Skeletal muscle tissue (tissue), 4 donors: Measurements from ENCODE around the gene CD101. TPM values are rescaled to one million over a fixed set of nuclear protein-coding genes. Genes with fewer than 3 reads are reported as not detected.

Source experiments
- H3K27ac ChIP-seq: one replicate; pipeline ENCODE4 v1.7.0; 2013; ENCODE audit warnings: mild to moderate bottlenecking, low read depth, low read length, inconsistent platforms
- H3K27me3 ChIP-seq, 3 donors: one replicate each; pipeline ENCODE4 v1.7.0; 2013; ENCODE audit warnings: low read length in 3 of 3; ENCODE audit not compliant: control insufficient read depth in 3 of 3, insufficient read depth in 3 of 3
- H3K36me3 ChIP-seq, 3 donors: one replicate each; pipeline ENCODE4 v1.7.0; 2013; ENCODE audit warnings: low read length in 3 of 3; ENCODE audit not compliant: control insufficient read depth in 3 of 3, insufficient read depth in 3 of 3
- H3K4me1 ChIP-seq, 3 donors: one replicate each; pipeline ENCODE4 v1.7.0; 2013; ENCODE audit warnings: low read length in 3 of 3, mild to moderate bottlenecking in 3 of 3; ENCODE audit not compliant: control insufficient read depth in 3 of 3, insufficient read depth in 3 of 3
- H3K4me3 ChIP-seq, 3 donors: one replicate each; pipeline ENCODE4 v1.7.0; 2013; ENCODE audit warnings: low read length in 3 of 3
- H3K9ac ChIP-seq, 3 donors: one replicate each; pipeline ENCODE4 v1.7.0; 2013; ENCODE audit warnings: low read length in 3 of 3, mild to moderate bottlenecking in 3 of 3, moderate library complexity in 2 of 3, low read depth in 1 of 3
- H3K9me3 ChIP-seq, 3 donors: one replicate each; pipeline ENCODE4 v1.7.0; 2013; ENCODE audit warnings: low read length in 3 of 3; ENCODE audit not compliant: control insufficient read depth in 3 of 3
- total RNA-seq: library from RNA; depleted of rRNA; stranded (reverse); fragments of >200 nt; gene quantifications from one replicate; pipeline ENCODE4 v1.2.3, GENCODE V29; 2014
- donor health status: Osteomylitis.

CD101 gene, protein sequence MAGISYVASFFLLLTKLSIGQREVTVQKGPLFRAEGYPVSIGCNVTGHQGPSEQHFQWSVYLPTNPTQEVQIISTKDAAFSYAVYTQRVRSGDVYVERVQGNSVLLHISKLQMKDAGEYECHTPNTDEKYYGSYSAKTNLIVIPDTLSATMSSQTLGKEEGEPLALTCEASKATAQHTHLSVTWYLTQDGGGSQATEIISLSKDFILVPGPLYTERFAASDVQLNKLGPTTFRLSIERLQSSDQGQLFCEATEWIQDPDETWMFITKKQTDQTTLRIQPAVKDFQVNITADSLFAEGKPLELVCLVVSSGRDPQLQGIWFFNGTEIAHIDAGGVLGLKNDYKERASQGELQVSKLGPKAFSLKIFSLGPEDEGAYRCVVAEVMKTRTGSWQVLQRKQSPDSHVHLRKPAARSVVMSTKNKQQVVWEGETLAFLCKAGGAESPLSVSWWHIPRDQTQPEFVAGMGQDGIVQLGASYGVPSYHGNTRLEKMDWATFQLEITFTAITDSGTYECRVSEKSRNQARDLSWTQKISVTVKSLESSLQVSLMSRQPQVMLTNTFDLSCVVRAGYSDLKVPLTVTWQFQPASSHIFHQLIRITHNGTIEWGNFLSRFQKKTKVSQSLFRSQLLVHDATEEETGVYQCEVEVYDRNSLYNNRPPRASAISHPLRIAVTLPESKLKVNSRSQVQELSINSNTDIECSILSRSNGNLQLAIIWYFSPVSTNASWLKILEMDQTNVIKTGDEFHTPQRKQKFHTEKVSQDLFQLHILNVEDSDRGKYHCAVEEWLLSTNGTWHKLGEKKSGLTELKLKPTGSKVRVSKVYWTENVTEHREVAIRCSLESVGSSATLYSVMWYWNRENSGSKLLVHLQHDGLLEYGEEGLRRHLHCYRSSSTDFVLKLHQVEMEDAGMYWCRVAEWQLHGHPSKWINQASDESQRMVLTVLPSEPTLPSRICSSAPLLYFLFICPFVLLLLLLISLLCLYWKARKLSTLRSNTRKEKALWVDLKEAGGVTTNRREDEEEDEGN
- total RNA-seq, result 2.1 TPM

- Histone ChIP-seq H3K36me3 (no peaks in the 10 kb centered on the region), H3K4me1 (no peaks in the 10 kb centered on the region), H3K4me3 (no peak within 1 kb of the TSS), H3K9me3 (no peaks in the 10 kb centered on the region), H3K27ac (no peak within 1 kb of the TSS), H3K9ac (no peak within 1 kb of the TSS), H3K27me3 (no peaks in the 10 kb centered on the region)
Observed at GRCh38 chr1:117001254-117001927, at the start of gene CD101. TSS of gene CD101 (plus strand) at chr1:117001760. CDS start at chr1:117001818, 58 bp downstream.

DNA sequence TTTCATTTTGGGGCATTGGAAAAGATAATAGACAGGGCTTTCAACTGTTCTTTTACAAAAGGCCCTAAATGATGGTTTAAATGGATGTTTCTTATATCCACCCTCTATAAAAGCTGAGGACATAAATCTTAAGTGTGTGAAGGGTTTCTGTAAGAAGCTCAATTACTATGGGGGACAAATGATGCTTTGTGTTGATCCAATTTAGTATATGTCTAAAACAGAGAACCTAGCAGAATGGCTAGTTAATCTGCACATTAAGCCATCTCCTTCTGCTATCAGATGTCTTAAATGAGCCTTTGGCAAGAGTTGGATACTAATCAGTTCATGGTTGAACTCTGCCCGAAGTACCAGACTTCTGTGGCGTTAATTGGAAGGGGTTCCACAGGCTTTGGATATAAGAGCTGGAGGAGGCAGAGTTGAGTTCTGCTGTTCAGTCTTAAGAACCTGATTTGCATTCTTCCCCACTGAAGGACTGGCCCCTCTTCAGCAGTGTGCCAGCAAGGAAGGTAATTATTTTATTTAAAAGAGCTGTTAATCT lies 48.8 kb upstream of the CD101 start:
- Histone ChIP-seq H3K9ac (no peak overlapping the region), H3K4me3 (no peak overlapping the region), H3K36me3 (peaks cover 0 to 8% (median 0%) of the 10 kb centered on the region in 3 donors), H3K9me3 (no peaks in the 10 kb centered on the region), H3K4me1 (peaks cover 5 to 25% (median 12%) of the 10 kb centered on the region in 3 donors), H3K27me3 (no peaks in the 10 kb centered on the region), H3K27ac (no peak overlapping the region)

GRCh38 chr1:116954440-116954839 lies 47.1 kb upstream of the CD101 start:
- H3K27me3 ChIP-seq, result no peaks in the 10 kb centered on the region
- peaks cover 5 to 11% (median 8%) of the 10 kb centered on the region in 3 donors for H3K4me1 ChIP-seq
- H3K9ac ChIP-seq, result no peak overlapping the region
- H3K36me3 ChIP-seq, result peaks cover 0 to 5% (median 0%) of the 10 kb centered on the region in 3 donors
- no peak overlapping the region for H3K4me3 ChIP-seq
- H3K27ac ChIP-seq, result no peak overlapping the region
- no peaks in the 10 kb centered on the region for H3K9me3 ChIP-seq

GRCh38 chr1:116956378-116956777 lies 45.2 kb upstream of the CD101 start:
- Histone ChIP-seq H3K36me3 (peaks cover 0 to 3% (median 2%) of the 10 kb centered on the region in 3 donors), H3K4me1 (peaks cover 0 to 5% (median 4%) of the 10 kb centered on the region in 3 donors), H3K4me3 (no peak overlapping the region), H3K9me3 (no peaks in the 10 kb centered on the region), H3K27ac (no peak overlapping the region), H3K9ac (no peak overlapping the region), H3K27me3 (no peaks in the 10 kb centered on the region)

DNA sequence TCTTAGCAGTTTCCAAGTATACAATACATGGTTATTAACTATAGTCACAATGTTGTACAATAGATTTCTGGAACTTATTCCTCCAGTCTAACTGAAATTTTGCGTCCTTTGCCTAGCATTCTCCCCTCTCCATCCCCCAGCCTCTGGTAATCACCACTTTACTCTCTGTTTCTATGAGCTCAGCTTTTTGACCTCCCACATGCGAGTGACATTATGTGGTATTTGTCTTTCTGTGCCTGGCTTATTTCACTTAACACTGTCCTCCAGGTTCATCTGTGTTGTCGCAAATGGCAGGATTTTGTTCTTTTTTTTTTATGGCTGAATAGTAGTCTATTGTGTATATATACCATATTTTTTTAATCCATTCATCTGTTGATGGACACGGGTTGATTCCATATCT lies 43.9 kb upstream of the CD101 start:
- H3K9me3 ChIP-seq, result no peaks in the 10 kb centered on the region
- no peak overlapping the region for H3K27ac ChIP-seq
- no peak overlapping the region for H3K4me3 ChIP-seq
- peaks cover 0 to 5% (median 4%) of the 10 kb centered on the region in 3 donors for H3K4me1 ChIP-seq
- H3K36me3 ChIP-seq, result peaks cover 0 to 10% (median 2%) of the 10 kb centered on the region in 3 donors
- no peaks in the 10 kb centered on the region for H3K27me3 ChIP-seq
- H3K9ac ChIP-seq, result no peak overlapping the region

DNA sequence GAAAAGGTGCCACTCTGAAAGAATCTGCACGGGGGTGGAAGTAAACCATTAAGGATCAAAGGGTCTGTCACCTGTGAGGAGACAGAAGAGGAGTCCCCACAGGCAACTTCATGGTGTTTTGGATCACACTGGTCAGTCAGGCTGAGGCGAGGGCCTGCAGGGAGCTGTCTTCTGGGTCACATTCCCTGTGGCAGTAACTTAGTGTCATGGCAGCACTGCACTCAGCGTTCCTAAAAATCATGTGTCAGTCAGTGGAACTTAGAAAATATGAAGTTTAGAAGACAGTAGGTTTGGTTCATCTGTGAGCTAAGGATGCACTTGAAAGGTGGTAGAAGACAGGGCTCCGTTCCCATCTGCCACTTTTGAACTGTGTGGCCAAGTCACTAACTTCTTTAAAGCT lies 43.5 kb upstream of the CD101 start:
- no peak overlapping the region for H3K27ac ChIP-seq
- H3K4me1 ChIP-seq, result peaks cover 0 to 5% (median 4%) of the 10 kb centered on the region in 3 donors
- H3K9ac ChIP-seq, result no peak overlapping the region
- H3K36me3 ChIP-seq, result peaks cover 0 to 12% (median 2%) of the 10 kb centered on the region in 3 donors
- no peaks in the 10 kb centered on the region for H3K9me3 ChIP-seq
- no peak overlapping the region for H3K4me3 ChIP-seq
- no peaks in the 10 kb centered on the region for H3K27me3 ChIP-seq

GRCh38 chr1:116958977-116959376 lies 42.6 kb upstream of the CD101 start:
- H3K36me3 ChIP-seq, result peaks cover 0 to 12% (median 2%) of the 10 kb centered on the region in 3 donors
- no peaks in the 10 kb centered on the region for H3K27me3 ChIP-seq
- no peak overlapping the region for H3K4me3 ChIP-seq
- peaks cover 0 to 5% (median 4%) of the 10 kb centered on the region in 3 donors for H3K4me1 ChIP-seq
- no peak overlapping the region for H3K27ac ChIP-seq
- no peak overlapping the region for H3K9ac ChIP-seq
- H3K9me3 ChIP-seq, result no peaks in the 10 kb centered on the region

- no peaks in the 10 kb centered on the region for H3K27me3 ChIP-seq
- H3K36me3 ChIP-seq, result peaks cover 0 to 13% (median 2%) of the 10 kb centered on the region in 3 donors
- no peak overlapping the region for H3K4me3 ChIP-seq
- H3K9ac ChIP-seq, result no peak overlapping the region
- H3K4me1 ChIP-seq, result no peaks in the 10 kb centered on the region
- H3K9me3 ChIP-seq, result no peaks in the 10 kb centered on the region
- H3K27ac ChIP-seq, result no peak overlapping the region
Observed at GRCh38 chr1:116961606-116962005, 40.0 kb upstream of the CD101 start.

- Histone ChIP-seq H3K27ac (no peak overlapping the region), H3K27me3 (no peaks in the 10 kb centered on the region), H3K4me1 (no peaks in the 10 kb centered on the region), H3K9ac (no peak overlapping the region), H3K4me3 (no peak overlapping the region), H3K9me3 (no peaks in the 10 kb centered on the region), H3K36me3 (peaks cover 0 to 13% (median 2%) of the 10 kb centered on the region in 3 donors)
Observed at GRCh38 chr1:116962987-116963639, 38.4 kb upstream of the CD101 start.
